GM19324 (cell line): Measurements from ENCODE around the gene RAB3GAP1.

Source experiments
- ATAC-seq: cut with Tn5 transposase; IDR thresholded peaks from one replicate; pipeline ENCODE4 v1.9.1; 2021; ENCODE audit warnings: mild to moderate bottlenecking, moderate library complexity; ENCODE audit not compliant: unreplicated experiment, low FRiP score

RAB3GAP1 gene

DNA sequence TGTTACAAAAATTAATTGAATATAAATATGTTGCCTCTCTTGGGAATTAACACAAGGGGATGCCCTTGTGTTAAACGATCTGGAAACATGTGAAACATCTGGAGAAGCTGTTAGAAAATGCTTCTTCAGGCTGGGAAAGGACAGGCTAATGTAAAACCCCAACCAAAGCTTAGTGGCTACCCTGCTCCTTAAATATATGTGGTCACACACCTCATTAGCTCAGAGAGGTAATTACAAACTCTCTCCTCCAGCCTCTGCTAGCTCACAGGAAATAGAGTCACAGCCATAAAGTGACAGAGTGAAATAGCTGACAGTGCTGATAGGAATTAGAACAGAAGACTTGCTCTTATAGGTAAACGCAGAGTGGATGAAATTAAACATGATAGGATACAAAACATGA, 155.9 kb downstream of the RAB3GAP1 start:
- no peak for ATAC-seq

DNA sequence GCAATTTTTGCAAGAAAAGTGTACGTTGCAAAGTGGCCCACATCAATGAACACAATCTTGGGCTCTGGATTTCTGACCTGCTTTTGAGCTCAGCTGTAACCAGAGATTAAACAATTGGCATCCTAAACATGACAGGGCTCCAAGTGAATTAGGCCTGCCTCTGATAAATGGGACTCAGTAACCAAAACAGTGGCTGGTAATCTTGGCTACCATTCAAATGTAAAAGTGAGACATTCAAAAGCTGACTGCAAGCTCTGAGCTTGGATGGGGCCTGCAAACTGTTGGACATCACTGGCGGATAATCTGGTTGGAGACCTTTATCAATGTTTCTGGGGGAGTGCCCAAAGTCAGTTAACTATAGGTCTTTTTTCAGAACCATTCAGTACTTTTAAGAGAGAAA, 160.7 kb downstream of the RAB3GAP1 start:
- no peak for ATAC-seq

DNA sequence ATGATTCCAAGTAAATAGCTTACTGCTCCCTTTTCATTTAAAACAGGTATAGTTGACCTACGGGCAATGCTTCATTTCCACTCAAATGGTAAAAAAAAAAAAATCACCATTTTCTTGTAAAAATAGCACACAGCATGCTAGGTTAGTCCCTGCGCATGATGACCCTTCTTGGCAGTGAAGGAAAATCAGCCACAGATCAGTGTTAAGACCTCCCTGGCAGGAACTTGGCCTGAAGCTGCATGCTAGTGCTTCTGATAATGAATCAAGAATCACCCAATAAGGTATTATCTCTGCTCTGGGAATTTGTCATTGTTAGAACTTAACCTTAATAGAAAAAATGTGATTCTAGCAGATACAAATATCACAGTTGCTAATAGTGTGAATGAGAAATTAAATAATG, 166.3 kb downstream of the RAB3GAP1 start:
- no peak for ATAC-seq

DNA sequence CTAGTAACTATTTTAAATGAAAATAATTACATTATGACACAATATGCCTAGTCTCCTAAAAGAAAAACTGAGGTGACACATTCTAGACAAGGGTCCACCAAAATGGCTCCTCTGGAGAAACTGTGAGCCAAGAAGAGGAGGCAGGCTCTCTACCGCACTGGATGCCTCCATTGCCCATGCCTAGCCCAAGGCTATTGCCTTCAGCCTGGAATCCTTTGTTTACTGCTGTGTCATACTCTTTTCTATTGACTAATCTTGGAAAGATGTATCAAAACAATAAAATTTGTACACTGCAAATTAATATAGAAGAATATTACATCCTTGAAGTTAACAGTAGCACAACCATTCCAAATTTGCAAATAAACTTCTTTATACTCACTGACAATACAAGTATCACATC, 167.1 kb downstream of the RAB3GAP1 start:
- no peak for ATAC-seq
